Astrocyte (in vitro differentiated cells and primary cell): Measurements from ENCODE around the gene MVP. TPM values are rescaled to one million over a fixed set of nuclear protein-coding genes. Genes with fewer than 3 reads are reported as not detected.
A peak's percentile ranks its signal among the peaks of the same experiment; 100 is the strongest.

Experiments
- DNase-seq: peaks from one replicate; pipeline ENCODE4 v3.0.0-alpha.2; 2010; ENCODE audit warnings: low read depth
- FAIRE-seq: peaks from 2 replicates; lab custom pipeline; 2011; peaks lifted over from hg19 to GRCh38; lab: Jason Lieb, UNC
- H2AFZ ChIP-seq: 2 replicates; pipeline ENCODE4 v1.6.0; 2012; ENCODE audit warnings: low read depth, low read length, inconsistent platforms
- H3K27ac ChIP-seq: 2 replicates; pipeline ENCODE4 v1.5.1; 2011; ENCODE audit warnings: low read depth, low read length, inconsistent platforms
- H3K27me3 ChIP-seq: 2 replicates; pipeline ENCODE4 v1.6.0; 2011; ENCODE audit warnings: low read length, inconsistent platforms; ENCODE audit not compliant: insufficient read depth
- H3K36me3 ChIP-seq: 2 replicates; pipeline ENCODE4 v1.5.1; 2011; ENCODE audit warnings: low read length, inconsistent platforms; ENCODE audit not compliant: insufficient read depth
- H3K4me1 ChIP-seq: 2 replicates; pipeline ENCODE4 v1.5.1; 2011; ENCODE audit warnings: low read length, inconsistent platforms; ENCODE audit not compliant: insufficient read depth
- H3K4me2 ChIP-seq: 2 replicates; pipeline ENCODE4 v1.6.0; 2012; ENCODE audit warnings: low read length, inconsistent platforms
- H3K4me3 ChIP-seq: 2 replicates; pipeline ENCODE4 v1.5.1; 2011; ENCODE audit warnings: low read depth, mild to moderate bottlenecking, low read length, inconsistent platforms; ENCODE audit not compliant: insufficient read depth
- H3K79me2 ChIP-seq: 2 replicates; pipeline ENCODE4 v1.6.0; 2012; ENCODE audit warnings: mild to moderate bottlenecking, low read length, inconsistent platforms; ENCODE audit not compliant: insufficient read depth
- H3K9ac ChIP-seq: 2 replicates; pipeline ENCODE4 v1.6.0; 2012; ENCODE audit warnings: mild to moderate bottlenecking, low read length, inconsistent platforms
- H3K9me3 ChIP-seq: 2 replicates; pipeline ENCODE4 v1.5.1; 2012; ENCODE audit warnings: low read depth, mild to moderate bottlenecking, low read length, inconsistent platforms; ENCODE audit not compliant: insufficient read depth
- H4K20me1 ChIP-seq: 2 replicates; pipeline ENCODE4 v1.6.0; 2012; ENCODE audit warnings: low read length, inconsistent platforms; ENCODE audit not compliant: insufficient read depth
- H3K27ac Mint-ChIP-seq: one replicate; pipeline ENCODE4 v1.8.0; 2021; ENCODE audit warnings: mild to moderate bottlenecking, mixed read lengths; ENCODE audit not compliant: unreplicated experiment
- H3K27me3 Mint-ChIP-seq: one replicate; pipeline ENCODE4 v1.8.0; 2021; ENCODE audit warnings: low read depth, mixed read lengths; ENCODE audit not compliant: unreplicated experiment
- H3K36me3 Mint-ChIP-seq: one replicate; pipeline ENCODE4 v1.8.0; 2021; ENCODE audit warnings: low read depth, mixed read lengths; ENCODE audit not compliant: unreplicated experiment
- H3K4me1 Mint-ChIP-seq: one replicate; pipeline ENCODE4 v1.8.0; 2021; ENCODE audit warnings: low read depth, mixed read lengths; ENCODE audit not compliant: unreplicated experiment
- H3K4me3 Mint-ChIP-seq: one replicate; pipeline ENCODE4 v1.8.0; 2021; ENCODE audit warnings: mild to moderate bottlenecking, moderate library complexity, mixed read lengths; ENCODE audit not compliant: unreplicated experiment
- H3K9me3 Mint-ChIP-seq: one replicate; pipeline ENCODE4 v1.8.0; 2021; ENCODE audit warnings: mild to moderate bottlenecking, mixed read lengths; ENCODE audit not compliant: unreplicated experiment
- EZH2 ChIP-seq: IDR thresholded peaks from 2 replicates; pipeline ENCODE4 v1.6.1; 2012; ENCODE audit warnings: mild to moderate bottlenecking, low read length, inconsistent platforms; ENCODE audit not compliant: insufficient read depth
- total RNA-seq: library from RNA; stranded (reverse); gene quantifications from 2 replicates; pipeline ENCODE4 v1.2.1, GENCODE V29; 2021
- TF ChIP-seq, protein P1 (sequence below): IDR thresholded peaks from 2 replicates; pipeline ENCODE4 v1.5.1; 2011; ENCODE audit warnings: low read depth, mild to moderate bottlenecking, inconsistent platforms, low read length, moderate library complexity; ENCODE audit not compliant: insufficient read depth

The MVP gene
- total RNA-seq, 1 donor from 2014 or later: 38.7 TPM

GRCh38 chr16:29811896-29812665, 8.2 kb upstream of the MVP start, which contains the start of gene PRRT2:
PRRT2 (plus strand) TSS chr16:29812193; CDS start chr16:29813055, 862 bp downstream.
- H3K9me3 Mint-ChIP-seq: no peaks in the 10 kb centered on the region
- Histone ChIP-seq H2AFZ (peak within 1 kb of the TSS; percentile 54), H4K20me1 (peaks cover 34% of the 10 kb centered on the region), H3K4me2 (peak within 1 kb of the TSS; percentile 93), H3K27ac (peak within 1 kb of the TSS; percentile 64), H3K36me3 (no peaks in the 10 kb centered on the region), H3K9ac (peak within 1 kb of the TSS; percentile 84), H3K79me2 (peaks cover 44% of the 10 kb centered on the region), H3K4me3 (peak within 1 kb of the TSS; percentile 59), H3K27me3 (no peaks in the 10 kb centered on the region), H3K4me1 (peaks cover 37% of the 10 kb centered on the region), H3K9me3 (no peaks in the 10 kb centered on the region)
- H3K27me3 Mint-ChIP-seq: no peaks in the 10 kb centered on the region
- H3K4me3 Mint-ChIP-seq: peak within 1 kb of the TSS; percentile 83
- DNase-seq (no peak), FAIRE-seq (no peak)
- TF ChIP-seq, protein P1, sequence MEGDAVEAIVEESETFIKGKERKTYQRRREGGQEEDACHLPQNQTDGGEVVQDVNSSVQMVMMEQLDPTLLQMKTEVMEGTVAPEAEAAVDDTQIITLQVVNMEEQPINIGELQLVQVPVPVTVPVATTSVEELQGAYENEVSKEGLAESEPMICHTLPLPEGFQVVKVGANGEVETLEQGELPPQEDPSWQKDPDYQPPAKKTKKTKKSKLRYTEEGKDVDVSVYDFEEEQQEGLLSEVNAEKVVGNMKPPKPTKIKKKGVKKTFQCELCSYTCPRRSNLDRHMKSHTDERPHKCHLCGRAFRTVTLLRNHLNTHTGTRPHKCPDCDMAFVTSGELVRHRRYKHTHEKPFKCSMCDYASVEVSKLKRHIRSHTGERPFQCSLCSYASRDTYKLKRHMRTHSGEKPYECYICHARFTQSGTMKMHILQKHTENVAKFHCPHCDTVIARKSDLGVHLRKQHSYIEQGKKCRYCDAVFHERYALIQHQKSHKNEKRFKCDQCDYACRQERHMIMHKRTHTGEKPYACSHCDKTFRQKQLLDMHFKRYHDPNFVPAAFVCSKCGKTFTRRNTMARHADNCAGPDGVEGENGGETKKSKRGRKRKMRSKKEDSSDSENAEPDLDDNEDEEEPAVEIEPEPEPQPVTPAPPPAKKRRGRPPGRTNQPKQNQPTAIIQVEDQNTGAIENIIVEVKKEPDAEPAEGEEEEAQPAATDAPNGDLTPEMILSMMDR: no peak
- peaks cover 9% of the 10 kb centered on the region for H3K36me3 Mint-ChIP-seq
- H3K4me1 Mint-ChIP-seq: peaks cover 37% of the 10 kb centered on the region
- peak within 1 kb of the TSS; percentile 93 for H3K27ac Mint-ChIP-seq

DNA sequence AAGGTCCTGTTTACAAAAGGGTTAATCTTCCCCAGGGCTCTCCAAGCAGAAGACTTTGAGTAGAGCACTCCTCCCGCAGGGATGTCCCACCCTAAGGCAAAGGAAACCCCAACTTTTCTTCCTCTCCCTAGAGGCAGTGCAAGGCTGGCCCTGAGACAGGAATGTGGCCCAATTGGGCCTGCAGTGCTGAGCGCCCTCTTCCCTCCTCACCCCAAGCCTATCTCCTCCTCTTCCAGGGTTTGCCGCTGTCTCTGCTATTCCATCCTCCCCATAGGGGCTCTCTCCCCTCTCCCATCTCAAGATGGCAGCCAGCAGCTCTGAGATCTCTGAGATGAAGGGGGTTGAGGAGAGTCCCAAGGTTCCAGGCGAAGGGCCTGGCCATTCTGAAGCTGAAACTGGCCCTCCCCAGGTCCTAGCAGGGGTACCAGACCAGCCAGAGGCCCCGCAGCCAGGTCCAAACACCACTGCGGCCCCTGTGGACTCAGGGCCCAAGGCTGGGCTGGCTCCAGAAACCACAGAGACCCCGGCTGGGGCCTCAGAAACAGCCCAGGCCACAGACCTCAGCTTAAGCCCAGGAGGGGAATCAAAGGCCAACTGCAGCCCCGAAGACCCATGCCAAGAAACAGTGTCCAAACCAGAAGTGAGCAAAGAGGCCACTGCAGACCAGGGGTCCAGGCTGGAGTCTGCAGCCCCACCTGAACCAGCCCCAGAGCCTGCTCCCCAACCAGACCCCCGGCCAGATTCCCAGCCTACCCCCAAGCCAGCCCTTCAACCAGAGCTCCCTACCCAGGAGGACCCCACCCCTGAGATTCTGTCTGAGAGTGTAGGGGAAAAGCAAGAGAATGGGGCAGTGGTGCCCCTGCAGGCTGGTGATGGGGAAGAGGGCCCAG, 7.3 kb upstream of the MVP start:
- H3K4me1 Mint-ChIP-seq: peaks cover 40% of the 10 kb centered on the region
- peaks cover 44% of the 10 kb centered on the region for H3K79me2 ChIP-seq
- no peaks in the 10 kb centered on the region for H3K9me3 ChIP-seq
- H2AFZ ChIP-seq: no peak overlapping the region
- H4K20me1 ChIP-seq: peaks cover 33% of the 10 kb centered on the region
- peaks cover 1% of the 10 kb centered on the region for H3K36me3 ChIP-seq
- no peak for TF ChIP-seq EZH2
- TF ChIP-seq, protein P1: no peak
- H3K9ac ChIP-seq: peak overlapping the region; percentile 69
- no peak overlapping the region for H3K27ac ChIP-seq
- H3K36me3 Mint-ChIP-seq: peaks cover 9% of the 10 kb centered on the region
- H3K27ac Mint-ChIP-seq: peak overlapping the region; percentile 12
- H3K4me3 ChIP-seq: peak overlapping the region; percentile 59
- H3K9me3 Mint-ChIP-seq: no peaks in the 10 kb centered on the region
- peak overlapping the region; percentile 93 for H3K4me2 ChIP-seq
- no peak for DNase-seq
- peak overlapping the region; percentile 83 for H3K4me3 Mint-ChIP-seq
- H3K4me1 ChIP-seq: peaks cover 37% of the 10 kb centered on the region
- H3K27me3 Mint-ChIP-seq: no peaks in the 10 kb centered on the region
- FAIRE-seq: no peak
- no peaks in the 10 kb centered on the region for H3K27me3 ChIP-seq
